Right atrium auricular region (tissue), 2 donors: ENCODE data around the gene CDH13. TPM values are rescaled to one million over a fixed set of nuclear protein-coding genes. Genes with fewer than 3 reads are reported as not detected.

Source experiments
- DNase-seq: peaks from one replicate; pipeline ENCODE4 v3.0.0-alpha.2; 2019; ENCODE audit warnings: low spot score
- H3K27ac ChIP-seq, 2 donors: fragments of 200-600 bp; sonication (generic); 1 replicate in 1 of 2; 2 replicates in 1 of 2; pipeline ENCODE4 v1.5.1; 2016 to 2019
- H3K27me3 ChIP-seq, 2 donors: fragments of 200-600 bp; sonication (generic); one replicate each; pipeline versions ENCODE4 v1.5.1 to v1.6.0; 2017 to 2019
- H3K36me3 ChIP-seq: fragments of 200-600 bp; sonication (generic); one replicate; pipeline ENCODE4 v1.5.1; 2016
- H3K4me1 ChIP-seq, 2 donors: fragments of 200-600 bp; sonication (generic); one replicate each; pipeline versions ENCODE4 v1.5.1 to v1.6.0; 2017 to 2019
- H3K4me3 ChIP-seq, 2 donors: fragments of 200-600 bp; sonication (generic); 1 replicate in 1 of 2; 2 replicates in 1 of 2; pipeline ENCODE4 v1.5.1; 2017 to 2019; ENCODE audit warnings: mild to moderate bottlenecking in 1 of 2, moderate library complexity in 1 of 2
- H3K9me3 ChIP-seq, 2 donors: fragments of 200-600 bp; sonication (generic); one replicate each; pipeline ENCODE4 v1.5.1; 2019
- total RNA-seq, 2 donors: library from RNA; depleted of rRNA; stranded (reverse); fragments of >200 nt; gene quantifications; one replicate each; pipeline ENCODE4 v1.1.0, GENCODE V29; 2016
- TF ChIP-seq, protein P1 (sequence below), 2 donors: fragments of 200-600 bp; sonication (generic); IDR thresholded peaks; one replicate each; pipeline ENCODE4 v1.5.1; 2019; ENCODE audit warnings: antibody characterized with exemption in 2 of 2

Gene CDH13
- total RNA-seq, 2 donors from 2014 or later, result 75.4 to 85.9 TPM

DNA sequence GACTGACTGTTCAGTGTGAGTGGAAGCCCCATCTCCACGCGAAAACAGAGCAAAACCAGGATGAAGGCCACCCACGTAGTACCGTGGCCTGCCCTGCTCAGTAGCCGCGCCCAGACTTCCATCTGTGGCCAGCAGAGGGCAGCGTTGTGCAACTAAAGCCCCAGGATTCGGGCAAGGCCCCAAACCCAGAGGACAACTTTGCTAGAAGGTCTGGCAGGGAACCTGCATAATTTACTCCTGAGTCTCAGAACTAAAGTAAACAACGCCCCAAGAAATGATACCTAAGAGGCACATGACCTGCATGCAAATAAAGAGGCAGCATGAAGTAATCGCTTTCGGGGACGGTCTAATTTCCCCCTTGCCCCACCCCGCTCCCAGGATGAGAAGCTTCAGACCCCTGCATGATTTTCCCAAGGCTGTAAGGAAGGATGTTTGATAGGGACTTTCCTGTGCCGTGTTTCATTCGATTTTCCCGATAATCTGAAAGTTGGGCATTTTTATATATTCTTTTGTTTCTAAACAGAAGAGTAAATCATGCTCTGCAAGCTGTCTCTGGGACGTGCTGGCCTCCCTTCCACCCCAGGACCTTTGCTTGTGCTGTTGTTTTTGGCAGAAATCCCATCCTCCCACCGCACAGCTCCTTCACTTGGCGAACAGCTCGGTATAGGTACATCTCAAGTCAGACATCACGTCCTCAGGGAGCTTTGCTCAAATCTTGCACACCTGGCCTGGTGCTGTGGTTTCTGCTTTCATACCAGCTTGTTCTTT, 1199.6 kb downstream of the CDH13 start:
- TF ChIP-seq, protein P1, sequence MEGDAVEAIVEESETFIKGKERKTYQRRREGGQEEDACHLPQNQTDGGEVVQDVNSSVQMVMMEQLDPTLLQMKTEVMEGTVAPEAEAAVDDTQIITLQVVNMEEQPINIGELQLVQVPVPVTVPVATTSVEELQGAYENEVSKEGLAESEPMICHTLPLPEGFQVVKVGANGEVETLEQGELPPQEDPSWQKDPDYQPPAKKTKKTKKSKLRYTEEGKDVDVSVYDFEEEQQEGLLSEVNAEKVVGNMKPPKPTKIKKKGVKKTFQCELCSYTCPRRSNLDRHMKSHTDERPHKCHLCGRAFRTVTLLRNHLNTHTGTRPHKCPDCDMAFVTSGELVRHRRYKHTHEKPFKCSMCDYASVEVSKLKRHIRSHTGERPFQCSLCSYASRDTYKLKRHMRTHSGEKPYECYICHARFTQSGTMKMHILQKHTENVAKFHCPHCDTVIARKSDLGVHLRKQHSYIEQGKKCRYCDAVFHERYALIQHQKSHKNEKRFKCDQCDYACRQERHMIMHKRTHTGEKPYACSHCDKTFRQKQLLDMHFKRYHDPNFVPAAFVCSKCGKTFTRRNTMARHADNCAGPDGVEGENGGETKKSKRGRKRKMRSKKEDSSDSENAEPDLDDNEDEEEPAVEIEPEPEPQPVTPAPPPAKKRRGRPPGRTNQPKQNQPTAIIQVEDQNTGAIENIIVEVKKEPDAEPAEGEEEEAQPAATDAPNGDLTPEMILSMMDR (IDR thresholded peaks at IDR 0.05), result peak; percentile 84 to 96
- no peaks in the 10 kb centered on the region for H3K27me3 ChIP-seq
- no peaks in the 10 kb centered on the region for H3K36me3 ChIP-seq
- H3K9me3 ChIP-seq, result no peaks in the 10 kb centered on the region
- DNase-seq, result peak; percentile 87
- H3K4me1 ChIP-seq, result no peaks in the 10 kb centered on the region
- H3K27ac ChIP-seq, result no peak overlapping the region
- no peak overlapping the region for H3K4me3 ChIP-seq

DNA sequence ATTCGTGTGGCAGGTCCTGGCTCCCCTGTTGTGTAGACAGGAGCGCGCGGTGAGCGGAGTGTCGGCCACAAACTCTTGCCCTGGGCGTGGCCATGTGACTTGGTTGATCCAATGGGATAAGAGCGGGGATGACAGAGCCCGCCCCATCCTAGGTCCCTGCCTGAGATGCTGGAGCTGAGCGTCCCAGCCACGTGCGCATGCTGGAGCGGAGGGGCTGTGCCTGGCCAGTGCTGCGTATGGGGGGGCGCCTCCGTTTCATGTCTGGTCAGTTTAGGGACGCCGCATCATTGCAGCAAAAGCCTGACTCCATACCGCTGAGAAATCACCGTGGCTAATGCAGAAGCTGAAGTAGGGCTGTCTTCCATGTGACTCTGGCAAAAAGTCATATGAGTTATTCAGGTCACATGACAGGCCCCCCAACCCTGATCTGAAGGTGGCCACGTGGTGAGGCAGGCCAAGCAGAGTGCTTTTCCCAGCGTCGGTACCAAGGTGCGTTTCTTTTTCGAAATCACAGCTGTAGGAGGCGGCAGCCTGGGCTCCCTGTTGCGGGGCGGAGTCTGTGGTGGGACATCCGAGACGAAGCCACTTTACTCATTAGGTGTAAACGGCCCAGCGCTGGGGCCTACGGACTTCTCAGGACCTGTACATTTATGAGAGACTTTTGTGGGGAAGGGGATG, 1203.5 kb downstream of the CDH13 start:
- Histone ChIP-seq H3K36me3 (no peaks in the 10 kb centered on the region), H3K9me3 (no peaks in the 10 kb centered on the region), H3K4me1 (no peaks in the 10 kb centered on the region), H3K27me3 (no peaks in the 10 kb centered on the region), H3K27ac (no peak overlapping the region), H3K4me3 (no peak overlapping the region)
- TF ChIP-seq, protein P1 (IDR thresholded peaks at IDR 0.05), result no peak
- DNase-seq, result no peak

DNA sequence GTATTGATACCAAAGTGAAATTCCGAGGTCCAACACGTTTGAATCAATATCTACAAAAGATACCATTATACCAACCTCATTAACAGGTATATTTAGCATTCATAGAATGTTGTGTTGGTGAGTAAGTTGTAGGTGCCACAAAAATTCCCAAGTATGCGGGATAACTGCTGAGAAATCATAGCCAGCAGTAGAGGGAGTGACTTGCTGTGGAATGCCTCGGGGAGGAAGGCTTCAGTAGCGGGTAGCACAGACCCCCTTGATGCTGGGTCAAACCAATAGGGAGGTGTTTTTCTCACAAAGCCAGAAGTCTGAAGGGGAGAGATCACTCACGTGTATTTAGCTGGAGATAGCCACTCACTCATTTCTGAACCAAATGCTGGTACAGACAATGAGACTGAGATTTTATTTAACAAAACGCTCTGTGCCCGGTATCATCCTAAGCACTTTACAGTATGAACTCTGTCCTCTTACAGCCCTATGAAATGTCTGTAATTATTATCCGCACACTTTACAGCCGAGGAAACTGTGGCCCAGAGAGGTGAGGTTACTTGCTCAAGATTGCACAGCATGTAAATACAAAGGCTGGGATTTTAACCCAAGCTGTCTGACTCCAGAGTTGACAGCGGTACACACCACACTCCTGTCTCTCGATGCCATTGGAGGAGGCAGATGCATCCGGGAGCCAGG, 1204.1 kb downstream of the CDH13 start:
- no peaks in the 10 kb centered on the region for H3K4me1 ChIP-seq
- H3K4me3 ChIP-seq, result no peak overlapping the region
- DNase-seq, result no peak
- TF ChIP-seq, protein P1 (IDR thresholded peaks at IDR 0.05), result no peak
- no peaks in the 10 kb centered on the region for H3K9me3 ChIP-seq
- no peaks in the 10 kb centered on the region for H3K27me3 ChIP-seq
- H3K27ac ChIP-seq, result no peak overlapping the region
- no peaks in the 10 kb centered on the region for H3K36me3 ChIP-seq

DNA sequence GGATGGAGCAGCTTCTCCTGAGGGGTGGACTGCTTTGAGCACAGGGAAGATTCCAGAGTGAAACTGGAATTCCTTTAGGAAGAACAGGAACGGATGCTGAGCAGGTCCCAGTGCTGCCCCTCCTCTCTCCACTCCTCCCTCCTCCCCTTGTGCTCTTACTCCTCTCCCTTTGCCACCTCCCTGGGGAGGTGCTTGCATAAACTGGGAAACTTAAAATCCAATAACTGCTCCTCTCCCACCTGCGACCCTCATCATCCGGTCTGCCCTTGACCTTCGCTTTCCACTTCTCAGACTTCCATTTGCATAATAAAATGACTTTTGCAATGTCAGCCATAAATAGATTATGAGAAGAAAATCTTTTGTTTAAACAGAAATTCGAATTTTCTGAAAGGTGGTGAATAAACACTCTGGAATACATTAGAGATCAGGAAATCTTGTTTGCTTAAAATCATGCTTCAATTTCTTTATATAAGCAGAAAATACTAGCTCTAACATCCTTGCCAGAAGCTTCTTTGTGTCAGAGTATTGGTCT, 1204.8 kb downstream of the CDH13 start:
- no peaks in the 10 kb centered on the region for H3K4me1 ChIP-seq
- H3K9me3 ChIP-seq, result no peaks in the 10 kb centered on the region
- no peaks in the 10 kb centered on the region for H3K27me3 ChIP-seq
- H3K27ac ChIP-seq, result no peak overlapping the region
- H3K4me3 ChIP-seq, result no peak overlapping the region
- H3K36me3 ChIP-seq, result no peaks in the 10 kb centered on the region
- TF ChIP-seq, protein P1 (IDR thresholded peaks at IDR 0.05), result no peak
- no peak for DNase-seq

DNA sequence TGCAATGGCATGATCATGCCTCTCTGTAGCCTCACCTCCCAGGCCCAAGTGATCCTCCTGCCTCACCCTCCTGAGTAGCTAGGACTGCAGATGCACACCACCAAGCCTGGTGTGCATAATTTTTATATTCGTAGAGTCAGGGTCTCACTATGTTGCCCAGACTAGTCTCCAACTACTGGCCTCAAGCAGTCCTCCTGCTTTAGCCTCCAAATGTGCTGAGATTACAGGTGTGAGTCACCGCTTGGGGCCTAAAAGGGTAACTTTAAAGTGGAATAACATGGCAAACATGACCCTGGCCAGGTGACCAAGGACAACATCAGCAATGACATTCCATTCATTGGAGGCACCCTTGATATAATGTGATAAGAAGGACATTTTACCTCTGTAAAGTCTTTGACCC, 1207.2 kb downstream of the CDH13 start:
- Histone ChIP-seq H3K27me3 (no peaks in the 10 kb centered on the region), H3K9me3 (no peaks in the 10 kb centered on the region), H3K27ac (no peak overlapping the region), H3K4me1 (no peaks in the 10 kb centered on the region), H3K36me3 (no peaks in the 10 kb centered on the region), H3K4me3 (no peak overlapping the region)
- TF ChIP-seq, protein P1 (IDR thresholded peaks at IDR 0.05), result no peak
- DNase-seq, result no peak
